AG09309 (cell line): ENCODE data around the gene DRAM1.
"Not testable (repeated sequence)": the region's sequence is repeated elsewhere in the genome, so short reads cannot be mapped to it uniquely, and the experiment has no call there.

ENCODE experiments used
- DNase-seq: peaks from one replicate; pipeline ENCODE4 v3.0.0-alpha.2; 2010; ENCODE audit warnings: low read depth
- H3K4me3 ChIP-seq: 2 replicates; pipeline ENCODE4 v1.5.1; 2011; ENCODE audit warnings: mild to moderate bottlenecking, low read depth, low read length, moderate library complexity; ENCODE audit not compliant: control insufficient read depth
- TF ChIP-seq, protein P1 (sequence below): IDR thresholded peaks from 2 replicates; pipeline ENCODE4 v1.5.1; 2011; ENCODE audit warnings: mild to moderate bottlenecking, low read depth, low read length, inconsistent platforms; ENCODE audit not compliant: insufficient read depth, control insufficient read depth; ENCODE audit errors: missing control alignments

DRAM1 gene

GRCh38 chr12:101859664-101860607 lies 17.4 kb upstream of the DRAM1 start:
- TF ChIP-seq, protein P1, sequence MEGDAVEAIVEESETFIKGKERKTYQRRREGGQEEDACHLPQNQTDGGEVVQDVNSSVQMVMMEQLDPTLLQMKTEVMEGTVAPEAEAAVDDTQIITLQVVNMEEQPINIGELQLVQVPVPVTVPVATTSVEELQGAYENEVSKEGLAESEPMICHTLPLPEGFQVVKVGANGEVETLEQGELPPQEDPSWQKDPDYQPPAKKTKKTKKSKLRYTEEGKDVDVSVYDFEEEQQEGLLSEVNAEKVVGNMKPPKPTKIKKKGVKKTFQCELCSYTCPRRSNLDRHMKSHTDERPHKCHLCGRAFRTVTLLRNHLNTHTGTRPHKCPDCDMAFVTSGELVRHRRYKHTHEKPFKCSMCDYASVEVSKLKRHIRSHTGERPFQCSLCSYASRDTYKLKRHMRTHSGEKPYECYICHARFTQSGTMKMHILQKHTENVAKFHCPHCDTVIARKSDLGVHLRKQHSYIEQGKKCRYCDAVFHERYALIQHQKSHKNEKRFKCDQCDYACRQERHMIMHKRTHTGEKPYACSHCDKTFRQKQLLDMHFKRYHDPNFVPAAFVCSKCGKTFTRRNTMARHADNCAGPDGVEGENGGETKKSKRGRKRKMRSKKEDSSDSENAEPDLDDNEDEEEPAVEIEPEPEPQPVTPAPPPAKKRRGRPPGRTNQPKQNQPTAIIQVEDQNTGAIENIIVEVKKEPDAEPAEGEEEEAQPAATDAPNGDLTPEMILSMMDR = no peak
- DNase-seq = no peak
- no peak overlapping the region for H3K4me3 ChIP-seq

- H3K4me3 ChIP-seq, DNase-seq: not testable (repeated sequence)
These were observed 15.7 kb upstream of the DRAM1 start for GRCh38 chr12:101861688-101862087.

DNA sequence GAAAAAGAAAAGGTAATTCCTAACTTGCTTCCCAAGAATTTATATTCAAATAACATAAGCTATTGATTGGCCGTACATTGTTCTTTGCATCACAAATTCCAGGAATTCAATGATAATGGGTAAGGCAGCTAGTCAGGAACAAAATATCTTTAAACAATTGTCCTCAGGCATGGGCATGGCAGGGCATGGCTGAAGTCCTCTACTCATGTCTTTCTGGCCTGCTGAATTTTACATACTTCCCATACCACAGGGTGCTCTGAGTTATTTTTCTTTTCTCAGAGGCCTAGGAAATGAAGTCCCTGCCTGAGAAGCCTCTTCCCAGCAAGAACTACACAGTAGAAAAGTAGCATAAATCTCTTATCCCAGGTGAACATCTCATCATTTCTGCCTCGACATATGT lies 15.1 kb upstream of the DRAM1 start:
- DNase-seq = no peak
- no peak overlapping the region for H3K4me3 ChIP-seq
- TF ChIP-seq, protein P1 = no peak

GRCh38 chr12:101863981-101864380 lies 13.4 kb upstream of the DRAM1 start:
- TF ChIP-seq, protein P1 = no peak
- no peak for DNase-seq
- H3K4me3 ChIP-seq = no peak overlapping the region

DNA sequence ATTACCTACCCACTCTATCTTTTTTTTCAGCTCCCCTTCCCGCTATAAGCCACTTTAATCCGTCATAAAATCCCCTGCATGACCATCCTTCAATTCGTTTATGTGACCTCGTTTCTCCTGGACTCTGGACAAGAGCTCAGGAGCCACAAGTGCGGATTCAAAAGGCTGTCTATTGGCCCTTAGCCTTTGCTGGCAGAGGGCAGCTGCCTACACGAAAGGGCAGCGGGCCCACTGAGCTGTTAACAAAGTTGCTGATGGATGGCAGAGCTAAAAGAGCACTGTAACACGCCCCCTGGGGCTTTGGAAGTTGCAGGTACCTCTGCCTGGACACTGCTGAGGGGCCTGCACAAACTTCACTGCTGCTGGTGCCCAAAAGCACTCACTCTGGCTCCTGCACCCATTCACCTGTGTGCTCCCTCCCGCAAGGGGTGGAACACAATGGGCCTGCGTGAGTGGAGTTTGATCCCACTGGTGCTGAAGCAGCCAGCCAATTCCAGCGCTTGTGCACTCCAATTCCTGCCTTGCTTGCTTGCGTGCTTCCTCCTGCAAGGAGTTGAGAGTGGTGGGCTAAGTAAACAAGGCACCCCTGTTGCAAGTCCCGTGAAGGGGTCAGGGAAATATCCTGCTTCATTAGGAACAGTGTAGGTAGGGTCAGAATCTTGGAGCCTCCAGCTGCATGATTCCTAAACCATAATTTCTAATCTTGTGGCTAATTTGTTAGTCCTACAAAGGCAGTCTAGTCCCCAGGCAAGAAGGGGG lies 10.6 kb upstream of the DRAM1 start:
- TF ChIP-seq, protein P1 = no peak
- DNase-seq = no peak
- no peak overlapping the region for H3K4me3 ChIP-seq

DNA sequence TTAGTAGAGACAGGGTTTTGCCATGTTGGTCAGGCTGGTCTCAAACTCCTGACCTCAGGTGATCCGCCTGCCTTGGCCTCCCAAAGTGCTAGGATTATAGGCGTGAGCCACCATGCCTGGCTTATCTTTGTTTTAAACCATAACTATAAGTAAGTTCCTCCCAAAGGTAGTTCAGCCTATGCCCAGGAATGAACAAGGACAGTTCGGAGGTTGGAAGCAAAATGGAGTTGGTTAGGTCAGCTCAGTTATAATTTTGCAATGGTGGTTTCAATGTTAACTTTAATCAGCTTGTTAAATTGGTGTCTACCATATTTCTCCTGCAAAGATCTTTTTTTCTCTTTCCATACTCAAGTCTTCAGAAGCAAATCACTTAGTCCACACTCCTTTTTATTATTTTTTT lies 9.8 kb upstream of the DRAM1 start:
- not testable (repeated sequence) for DNase-seq, H3K4me3 ChIP-seq

DNA sequence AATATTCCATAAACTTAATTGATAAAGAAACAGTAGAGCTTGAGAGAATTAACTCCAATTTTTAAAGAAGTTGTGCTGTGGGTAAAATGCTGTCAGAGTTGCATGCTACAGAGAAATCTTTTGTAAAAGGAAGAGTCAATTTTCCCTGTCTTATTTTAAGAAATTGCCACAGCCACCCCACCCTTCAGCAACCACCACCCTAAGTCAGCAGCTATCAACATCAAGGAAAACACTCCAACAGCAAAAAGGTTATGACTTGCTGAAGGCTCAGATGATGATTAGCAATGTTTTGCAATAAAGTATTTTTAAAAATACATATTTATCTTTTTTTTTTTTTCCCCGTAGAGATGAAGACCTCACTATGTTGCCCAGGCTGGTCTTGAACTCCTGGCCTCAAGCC lies 6.5 kb upstream of the DRAM1 start:
- no peak overlapping the region for H3K4me3 ChIP-seq
- no peak for DNase-seq

More for the DNA sequence above, 6.5 kb upstream of the DRAM1 start:
- TF ChIP-seq, protein P1 = no peak
